ENCODE data around the gene CACHD1. TPM values are rescaled to one million over a fixed set of nuclear protein-coding genes. Genes with fewer than 3 reads are reported as not detected.

CACHD1 gene
- total RNA-seq, 1 donor from 2014 or later = 4.3 TPM

- H3K4me3 ChIP-seq = peak overlapping the region in 1 of 2 donors; percentile 51
- no peaks in the 10 kb centered on the region for H3K9me3 ChIP-seq
- TF ChIP-seq CTCF (IDR thresholded peaks at IDR 0.05) = no peak
- DNase-seq (ENCODE audit: low spot score in 2 of 2) = no peak
- H3K4me1 ChIP-seq = peaks cover 0 to 6% of the 10 kb centered on the region in 2 donors
- intact Hi-C loops (cut with DNase I) = loop anchor here (5.0 kb wide), 1 partner anchor 43 kb away; no protein-coding TSS in a partner anchor
- no peaks in the 10 kb centered on the region for H3K27me3 ChIP-seq
- H3K27ac ChIP-seq = peak overlapping the region; percentile 32 to 46
- no peaks in the 10 kb centered on the region for H3K36me3 ChIP-seq
Observed at GRCh38 chr1:64540265-64540791, 70.4 kb downstream of the CACHD1 start.

GRCh38 chr1:64542118-64542517, 72.2 kb downstream of the CACHD1 start:
- intact Hi-C loops (cut with DNase I) = loop anchor here (5.0 kb wide), 1 partner anchor 45 kb away; no protein-coding TSS in a partner anchor
- Histone ChIP-seq H3K27me3 (no peaks in the 10 kb centered on the region), H3K4me3 (no peak overlapping the region), H3K9me3 (no peaks in the 10 kb centered on the region), H3K36me3 (no peaks in the 10 kb centered on the region), H3K4me1 (peaks cover 0 to 11% of the 10 kb centered on the region in 2 donors), H3K27ac (no peak overlapping the region)
- DNase-seq (ENCODE audit: low spot score in 2 of 2) = no peak
- TF ChIP-seq CTCF (IDR thresholded peaks at IDR 0.05) = no peak

- H3K27me3 ChIP-seq = no peaks in the 10 kb centered on the region
- no peaks in the 10 kb centered on the region for H3K9me3 ChIP-seq
- H3K36me3 ChIP-seq = no peaks in the 10 kb centered on the region
- H3K27ac ChIP-seq = no peak overlapping the region
- intact Hi-C loops (cut with DNase I) = loop anchor here (5.0 kb wide), 1 partner anchor 47 kb away; no protein-coding TSS in a partner anchor
- peaks cover 0 to 11% of the 10 kb centered on the region in 2 donors for H3K4me1 ChIP-seq
- no peak for DNase-seq (ENCODE audit: low spot score in 2 of 2)
- H3K4me3 ChIP-seq = no peak overlapping the region
- TF ChIP-seq CTCF (IDR thresholded peaks at IDR 0.05) = no peak
Observed at GRCh38 chr1:64543831-64544230, 73.9 kb downstream of the CACHD1 start.

GRCh38 chr1:64545118-64545843, 75.4 kb downstream of the CACHD1 start:
- Histone ChIP-seq H3K27ac (no peak overlapping the region), H3K4me3 (no peak overlapping the region), H3K27me3 (no peaks in the 10 kb centered on the region), H3K9me3 (no peaks in the 10 kb centered on the region), H3K4me1 (peaks cover 0 to 5% of the 10 kb centered on the region in 2 donors), H3K36me3 (no peaks in the 10 kb centered on the region)
- no peak for DNase-seq (ENCODE audit: low spot score in 2 of 2)
- intact Hi-C loops (cut with DNase I) = no loop called here
- no peak for TF ChIP-seq CTCF (IDR thresholded peaks at IDR 0.05)

- Histone ChIP-seq H3K9me3 (no peaks in the 10 kb centered on the region), H3K27me3 (no peaks in the 10 kb centered on the region), H3K27ac (peak overlapping the region in 1 of 2 donors; percentile 9), H3K36me3 (no peaks in the 10 kb centered on the region), H3K4me1 (peaks cover 0 to 5% of the 10 kb centered on the region in 2 donors), H3K4me3 (no peak overlapping the region)
- intact Hi-C loops (cut with DNase I) = no loop called here
- DNase-seq (ENCODE audit: low spot score in 2 of 2) = no peak
- TF ChIP-seq CTCF (IDR thresholded peaks at IDR 0.05) = no peak
Observed at GRCh38 chr1:64546013-64546412, 76.1 kb downstream of the CACHD1 start.

Measured in ascending aorta (tissue), 2 donors.